OCI-LY3 (cell line): ENCODE results near the gene SSU72.
"Not testable (repeated sequence)": the region's sequence is repeated elsewhere in the genome, so short reads cannot be mapped to it uniquely, and the experiment has no call there.

ENCODE experiments used
- H2AFZ ChIP-seq: fragments of 200-600, 300-600 bp; shearing (Covaris generic); 2 replicates; pipeline ENCODE4 v1.6.0; 2014; ENCODE audit warnings: antibody characterized with exemption, low read depth, low read length
- H3K27ac ChIP-seq: fragments of 200-600, 300-600 bp; sonication (generic); 2 replicates; pipeline ENCODE4 v1.5.1; 2014; ENCODE audit warnings: mild to moderate bottlenecking, low read length, moderate library complexity, mixed read lengths
- H3K27me3 ChIP-seq: fragments of 200-600, 300-600 bp; sonication (generic); 2 replicates; pipeline ENCODE4 v1.6.1; 2014; ENCODE audit warnings: low read depth, low read length, mixed read lengths
- H3K36me3 ChIP-seq: fragments of 200-600, 300-600 bp; sonication (generic); replicated peaks from 2 replicates; pipeline ENCODE3; 2014; ENCODE audit warnings: low read depth, low read length, mixed read lengths
- H3K4me1 ChIP-seq: fragments of 300-600, 200-600 bp; sonication (generic); 2 replicates; pipeline ENCODE4 v1.6.1; 2014; ENCODE audit warnings: low read length, mixed read lengths
- H3K4me2 ChIP-seq: fragments of 200-600, 300-600 bp; sonication (generic); 2 replicates; pipeline ENCODE4 v1.6.1; 2014; ENCODE audit warnings: low read length, mixed read lengths
- H3K4me3 ChIP-seq: fragments of 300-600, 200-600 bp; sonication (generic); 2 replicates; pipeline ENCODE4 v1.5.1; 2014; ENCODE audit warnings: antibody characterized with exemption, mild to moderate bottlenecking, low read length, moderate library complexity
- H3K79me2 ChIP-seq: fragments of 300-600, 200-600 bp; shearing (Covaris generic); 2 replicates; pipeline ENCODE4 v1.6.1; 2014; ENCODE audit warnings: mild to moderate bottlenecking, low read length, mixed read lengths
- H3K9ac ChIP-seq: fragments of 300-600, 200-600 bp; shearing (Covaris generic); 2 replicates; pipeline ENCODE4 v1.6.0; 2014; ENCODE audit warnings: mild to moderate bottlenecking, low read length, moderate library complexity
- H3K9me3 ChIP-seq: fragments of 200-600, 300-600 bp; shearing (Covaris generic); 2 replicates; pipeline ENCODE4 v1.6.1; 2014; ENCODE audit warnings: low read length, mixed read lengths; ENCODE audit not compliant: insufficient read depth
- H4K20me1 ChIP-seq: fragments of 200-600, 300-600 bp; sonication (generic); 2 replicates; pipeline ENCODE4 v1.6.1; 2016; ENCODE audit warnings: low read length, mixed read lengths; ENCODE audit not compliant: insufficient read depth
- EZH2phosphoT487 ChIP-seq: fragments of 200-600 bp; shearing (Covaris generic); IDR thresholded peaks from 2 replicates; pipeline ENCODE4 v1.6.1; 2018; ENCODE audit warnings: antibody characterized with exemption, mixed run types, low read depth
- TF ChIP-seq, protein P1 (sequence below): fragments of 200-600, 300-600 bp; sonication (generic); IDR thresholded peaks from 2 replicates; pipeline ENCODE4 v1.5.1; 2014; ENCODE audit warnings: antibody characterized with exemption, low read length, low read depth

SSU72 gene

DNA sequence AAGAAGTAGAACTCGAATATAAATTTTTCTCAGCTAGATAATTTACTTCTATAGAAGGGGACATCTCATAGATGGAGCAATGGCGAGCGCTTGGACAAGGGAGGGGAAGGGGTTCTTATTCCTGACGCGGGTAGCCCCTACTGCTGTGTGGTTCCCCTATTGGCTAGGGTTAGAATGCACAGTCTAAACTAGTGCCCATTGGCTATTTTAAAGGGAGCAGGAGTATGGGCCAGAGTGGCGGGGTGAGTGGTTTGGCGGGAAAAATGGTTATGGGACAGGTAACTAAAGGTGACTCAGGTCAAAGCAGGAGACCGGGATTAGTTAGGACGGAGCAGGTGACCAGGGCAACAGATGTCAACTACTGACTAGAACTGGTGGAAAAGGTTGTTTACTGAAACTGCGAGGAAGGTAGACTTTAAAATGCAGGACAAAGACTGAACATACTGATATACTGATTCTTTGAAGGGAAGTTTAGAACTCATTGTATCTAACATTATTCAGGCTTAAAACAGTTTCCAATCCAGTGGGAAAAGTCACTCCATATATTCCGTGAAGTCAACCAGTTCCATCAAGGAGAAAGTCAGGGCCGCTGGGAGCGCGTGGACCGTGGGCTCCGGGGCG lies 63.6 kb downstream of the SSU72 start:
- Histone ChIP-seq H3K9ac (peak overlapping the region; percentile 96), H3K4me1 (peaks cover 6% of the 10 kb centered on the region), H3K9me3 (no peaks in the 10 kb centered on the region), H3K27ac (peak overlapping the region; percentile 76), H3K79me2 (peaks cover 43% of the 10 kb centered on the region), H3K27me3 (no peaks in the 10 kb centered on the region), H3K4me3 (peak overlapping the region; percentile 95), H3K4me2 (peak overlapping the region; percentile 92), H2AFZ (peak overlapping the region; percentile 42; the same call in 1 of the 2 replicates), H4K20me1 (no peaks in the 10 kb centered on the region), H3K36me3 (no peaks in the 10 kb centered on the region)
- TF ChIP-seq, protein P1, sequence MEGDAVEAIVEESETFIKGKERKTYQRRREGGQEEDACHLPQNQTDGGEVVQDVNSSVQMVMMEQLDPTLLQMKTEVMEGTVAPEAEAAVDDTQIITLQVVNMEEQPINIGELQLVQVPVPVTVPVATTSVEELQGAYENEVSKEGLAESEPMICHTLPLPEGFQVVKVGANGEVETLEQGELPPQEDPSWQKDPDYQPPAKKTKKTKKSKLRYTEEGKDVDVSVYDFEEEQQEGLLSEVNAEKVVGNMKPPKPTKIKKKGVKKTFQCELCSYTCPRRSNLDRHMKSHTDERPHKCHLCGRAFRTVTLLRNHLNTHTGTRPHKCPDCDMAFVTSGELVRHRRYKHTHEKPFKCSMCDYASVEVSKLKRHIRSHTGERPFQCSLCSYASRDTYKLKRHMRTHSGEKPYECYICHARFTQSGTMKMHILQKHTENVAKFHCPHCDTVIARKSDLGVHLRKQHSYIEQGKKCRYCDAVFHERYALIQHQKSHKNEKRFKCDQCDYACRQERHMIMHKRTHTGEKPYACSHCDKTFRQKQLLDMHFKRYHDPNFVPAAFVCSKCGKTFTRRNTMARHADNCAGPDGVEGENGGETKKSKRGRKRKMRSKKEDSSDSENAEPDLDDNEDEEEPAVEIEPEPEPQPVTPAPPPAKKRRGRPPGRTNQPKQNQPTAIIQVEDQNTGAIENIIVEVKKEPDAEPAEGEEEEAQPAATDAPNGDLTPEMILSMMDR, result no peak
- no peak for TF ChIP-seq EZH2phosphoT487

DNA sequence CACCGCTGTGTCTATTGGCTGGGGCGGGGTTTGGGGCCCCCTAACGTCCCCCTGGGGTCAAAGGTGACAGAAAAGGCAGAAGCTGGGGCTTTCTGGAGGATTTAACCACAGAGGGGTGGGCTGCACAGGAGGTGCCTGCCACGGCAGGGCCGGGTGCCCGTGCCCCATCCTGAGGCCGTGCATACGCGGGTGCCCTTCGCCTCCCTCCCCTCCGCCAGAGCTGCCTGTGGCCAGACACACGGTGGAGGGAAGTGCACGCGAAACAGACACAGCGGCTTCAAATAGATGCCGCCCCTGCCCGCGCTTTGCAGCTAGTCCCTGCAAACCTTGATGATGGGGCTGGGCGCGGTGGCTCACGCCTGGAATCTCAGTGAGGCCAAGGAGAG lies 65.2 kb downstream of the SSU72 start:
- H3K27me3 ChIP-seq, H4K20me1 ChIP-seq, H3K9me3 ChIP-seq, H3K36me3 ChIP-seq, H3K27ac ChIP-seq, H3K9ac ChIP-seq, H2AFZ ChIP-seq, H3K4me3 ChIP-seq, H3K4me2 ChIP-seq: not testable (repeated sequence)
- H3K79me2 ChIP-seq, result peaks cover 31% of the 10 kb centered on the region
- peaks cover 13% of the 10 kb centered on the region for H3K4me1 ChIP-seq

DNA sequence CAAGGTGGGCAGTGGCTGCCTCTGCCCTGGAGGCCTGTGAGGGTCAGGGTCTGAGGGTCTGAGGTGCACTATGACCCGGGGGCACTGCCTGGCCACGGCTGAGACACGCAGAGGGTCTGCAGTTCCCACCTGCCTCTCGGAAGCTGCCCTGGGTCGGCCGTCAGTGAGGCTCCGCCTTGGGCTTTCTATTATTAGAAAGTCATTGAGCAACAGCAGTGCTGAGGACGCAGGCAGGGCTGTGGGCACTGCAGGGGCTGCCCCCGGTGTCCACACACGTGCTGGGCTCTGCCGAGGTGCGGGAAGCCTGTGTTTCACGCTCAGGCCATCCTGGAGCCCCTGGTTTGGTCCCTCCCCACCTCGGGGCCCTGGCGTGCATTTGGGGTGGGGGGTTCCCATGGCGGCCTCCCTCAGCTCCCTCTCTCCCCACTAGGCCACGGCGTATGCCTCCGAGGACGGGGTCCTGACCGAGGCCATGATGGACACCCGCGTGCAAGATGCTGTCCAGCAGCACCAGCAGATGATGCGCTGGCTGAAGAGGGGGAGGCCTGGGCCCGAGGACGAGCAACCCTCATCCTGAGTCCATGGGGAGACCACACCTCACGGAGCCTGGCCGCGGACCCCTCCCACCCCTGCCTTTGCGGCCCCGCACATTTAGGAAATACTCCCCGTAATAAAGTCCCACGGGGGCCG lies 65.7 kb downstream of the SSU72 start:
- not testable (repeated sequence) for H3K4me3 ChIP-seq, H4K20me1 ChIP-seq, H2AFZ ChIP-seq, H3K27me3 ChIP-seq, H3K9ac ChIP-seq, H3K9me3 ChIP-seq, H3K27ac ChIP-seq, H3K36me3 ChIP-seq, H3K4me2 ChIP-seq
- Histone ChIP-seq H3K4me1 (peaks cover 15% of the 10 kb centered on the region), H3K79me2 (peaks cover 26% of the 10 kb centered on the region)

DNA sequence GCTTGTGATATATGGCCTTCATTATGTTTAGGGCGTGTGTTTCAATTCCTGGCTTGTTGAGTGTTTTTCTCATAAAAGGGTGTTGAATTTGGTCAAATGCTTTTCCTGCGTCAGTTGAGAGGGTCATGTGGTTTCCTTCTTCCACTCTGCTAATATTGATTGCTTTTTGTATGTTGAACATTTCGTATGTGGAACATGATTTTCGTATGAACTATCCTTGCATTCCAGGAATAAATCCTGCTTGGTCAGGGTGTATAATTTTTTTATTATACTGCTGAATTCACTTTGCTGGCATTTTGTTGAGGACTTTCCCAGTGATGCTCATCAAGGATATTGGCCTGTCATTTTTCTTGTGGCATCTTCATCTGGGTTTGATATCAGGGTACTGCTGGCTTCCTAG lies 67.4 kb downstream of the SSU72 start:
- peaks cover 11% of the 10 kb centered on the region for H3K79me2 ChIP-seq
- no peaks in the 10 kb centered on the region for H3K36me3 ChIP-seq
- TF ChIP-seq EZH2phosphoT487, result no peak
- TF ChIP-seq, protein P1, result no peak
- peaks cover 15% of the 10 kb centered on the region for H3K4me1 ChIP-seq
- H3K27ac ChIP-seq, result no peak overlapping the region
- H3K9me3 ChIP-seq, result no peaks in the 10 kb centered on the region
- no peak overlapping the region for H2AFZ ChIP-seq
- H3K4me3 ChIP-seq, result no peak overlapping the region
- no peak overlapping the region for H3K4me2 ChIP-seq
- H4K20me1 ChIP-seq, result no peaks in the 10 kb centered on the region
- no peaks in the 10 kb centered on the region for H3K27me3 ChIP-seq
- no peak overlapping the region for H3K9ac ChIP-seq

DNA sequence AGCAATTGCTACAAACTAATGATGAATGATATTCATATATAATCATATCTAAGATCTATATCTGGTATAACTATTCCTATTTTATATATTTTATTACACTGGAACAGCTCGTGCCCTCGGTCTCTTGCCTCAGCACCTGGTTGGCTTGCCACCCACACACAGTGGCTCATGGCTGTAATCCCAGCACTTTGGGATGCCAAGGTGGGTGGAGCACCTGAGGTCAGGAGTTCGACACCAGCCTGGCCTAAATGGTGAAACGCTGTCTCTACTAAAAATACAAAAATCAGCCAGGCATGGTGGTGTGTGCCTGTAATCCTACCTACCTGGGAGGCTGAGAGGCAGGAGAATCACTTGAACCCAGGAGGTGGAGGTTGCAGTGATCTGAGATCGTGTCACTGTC lies 68.9 kb downstream of the SSU72 start:
- not testable (repeated sequence) for H3K27me3 ChIP-seq, H3K79me2 ChIP-seq, H2AFZ ChIP-seq, H4K20me1 ChIP-seq, H3K9me3 ChIP-seq, H3K9ac ChIP-seq, H3K4me3 ChIP-seq, H3K36me3 ChIP-seq
- peak overlapping the region; percentile 29; the same call in 1 of the 2 replicates for H3K4me2 ChIP-seq
- H3K4me1 ChIP-seq, result peaks cover 13% of the 10 kb centered on the region
- peak overlapping the region; percentile 18; the same call in 1 of the 2 replicates for H3K27ac ChIP-seq

DNA sequence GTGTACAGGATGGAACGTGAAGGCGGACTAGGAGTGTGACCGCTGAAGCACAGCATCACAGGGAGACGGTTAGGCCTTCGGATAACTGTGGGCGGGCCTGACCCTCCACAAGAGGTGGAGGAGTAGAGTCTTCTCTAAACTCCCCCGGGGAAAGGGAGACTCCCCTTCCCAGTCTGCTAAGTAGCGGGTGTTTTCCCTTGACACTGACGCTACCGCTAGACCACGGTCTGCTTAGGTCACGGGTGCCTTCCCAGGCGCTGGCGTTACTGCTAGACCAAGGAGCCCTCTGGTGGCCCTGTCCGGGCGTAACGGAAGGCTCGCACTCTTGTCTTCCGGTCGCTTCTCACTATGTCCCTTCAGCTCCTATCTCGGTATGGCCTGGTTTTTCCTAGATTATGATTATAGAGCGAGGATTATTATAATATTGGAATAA lies 69.3 kb downstream of the SSU72 start:
- H3K36me3 ChIP-seq, H3K27me3 ChIP-seq, H3K79me2 ChIP-seq, H3K9me3 ChIP-seq, H4K20me1 ChIP-seq, H3K4me1 ChIP-seq: not testable (repeated sequence)
- peak overlapping the region; percentile 80 for H3K27ac ChIP-seq
- peak overlapping the region; percentile 82 for H3K4me2 ChIP-seq
- peak overlapping the region; percentile 55 for H3K9ac ChIP-seq
- 0 out of 2 replicates have a peak overlapping the region, but pooled peaks have one; percentile 97 for H2AFZ ChIP-seq
- peak overlapping the region; percentile 67 for H3K4me3 ChIP-seq
